Uterus (tissue), 2 donors: Measurements from ENCODE around the gene SPRR2G.
"Not testable (repeated sequence)": the region's sequence is repeated elsewhere in the genome, so short reads cannot be mapped to it uniquely, and the experiment has no call there.

Source experiments
- CTCF ChIP-seq, 4 experiments: fragments of 200-600 bp in 2 of 4; fragments of 450-650 bp in 2 of 4; sonication (generic) in 2 of 4; IDR thresholded peaks; one replicate each; pipeline ENCODE4 v1.5.1; 2016 to 2019; ENCODE audit warnings: antibody characterized with exemption in 4 of 4, mild to moderate bottlenecking in 2 of 4, moderate library complexity in 1 of 4
- POLR2A ChIP-seq, 2 donors: fragments of 450-650 bp; IDR thresholded peaks; one replicate each; pipeline ENCODE4 v1.6.1; 2016; ENCODE audit warnings: antibody characterized with exemption in 2 of 2, mild to moderate bottlenecking in 1 of 2, moderate library complexity in 1 of 2

- TF ChIP-seq POLR2A, CTCF (IDR thresholded peaks at IDR 0.05): not testable (repeated sequence)
These were observed 37.6 kb upstream of the SPRR2G start for GRCh38 chr1:153188301-153188700.
